GM23338 (cell line): ENCODE data around the gene CSTF2T. TPM values are rescaled to one million over a fixed set of nuclear protein-coding genes. Genes with fewer than 3 reads are reported as not detected.

Source experiments
- ATAC-seq: fragments of 200-7000 bp; cut with Tn5 transposase; 3 replicates; pipeline ENCODE4 v1.9.1; 2020
- DNase-seq: peaks from one replicate; pipeline ENCODE4 v3.0.0-alpha.2; 2015; ENCODE audit warnings: low spot score
- H2AFZ ChIP-seq: fragments of 200-600 bp; sonication (generic); 2 replicates; pipeline ENCODE4 v1.8.0; 2016; ENCODE audit warnings: antibody characterized with exemption, mild to moderate bottlenecking, moderate library complexity
- H3F3A ChIP-seq: fragments of 200-600 bp; sonication (generic); replicated peaks from 2 replicates; pipeline ENCODE4 v1.8.0; 2017; ENCODE audit warnings: antibody characterized with exemption, mixed run types, low read depth
- H3K27ac ChIP-seq: fragments of 200-600 bp; sonication (generic); 2 replicates; pipeline ENCODE4 v1.6.1; 2016; ENCODE audit warnings: low read depth
- H3K27me3 ChIP-seq: fragments of 200-600 bp; sonication (generic); 2 replicates; pipeline ENCODE4 v1.8.0; 2016; ENCODE audit warnings: mild to moderate bottlenecking, mixed run types, moderate library complexity; ENCODE audit not compliant: insufficient read depth
- H3K36me3 ChIP-seq: fragments of 200-600 bp; sonication (generic); 2 replicates; pipeline ENCODE4 v1.8.0; 2016; ENCODE audit warnings: mild to moderate bottlenecking; ENCODE audit not compliant: insufficient read depth
- H3K4me1 ChIP-seq: fragments of 200-600 bp; sonication (generic); 2 replicates; pipeline ENCODE4 v1.8.0; 2016; ENCODE audit warnings: mild to moderate bottlenecking, moderate library complexity; ENCODE audit not compliant: insufficient read depth
- H3K4me2 ChIP-seq: fragments of 200-600 bp; sonication (generic); 2 replicates; pipeline ENCODE4 v1.7.1; 2017; ENCODE audit warnings: mixed run types
- H3K4me3 ChIP-seq: fragments of 200-600 bp; sonication (generic); 2 replicates; pipeline ENCODE4 v1.6.1; 2016; ENCODE audit warnings: mixed run types
- H3K79me2 ChIP-seq: fragments of 200-600 bp; sonication (generic); replicated peaks from 2 replicates; pipeline ENCODE4 v1.8.0; 2017; ENCODE audit warnings: mild to moderate bottlenecking; ENCODE audit not compliant: insufficient read depth
- H3K9me2 ChIP-seq: fragments of 200-600 bp; sonication (generic); 2 replicates; pipeline ENCODE4 v1.8.0; 2017; ENCODE audit not compliant: insufficient read depth
- H4K20me1 ChIP-seq: fragments of 200-600 bp; sonication (generic); replicated peaks from 2 replicates; pipeline ENCODE4 v1.8.0; 2017; ENCODE audit warnings: mild to moderate bottlenecking; ENCODE audit not compliant: insufficient read depth
- H3K27ac Mint-ChIP-seq: 2 replicates; pipeline ENCODE4 v1.8.0; 2020; ENCODE audit warnings: inconsistent platforms, mild to moderate bottlenecking, moderate library complexity, mixed read lengths
- H3K27me3 Mint-ChIP-seq: 3 replicates; pipeline ENCODE4 v1.8.0; 2022; ENCODE audit warnings: low read depth, mild to moderate bottlenecking, moderate library complexity, mixed read lengths, inconsistent platforms; ENCODE audit not compliant: insufficient read depth, poor library complexity
- H3K36me3 Mint-ChIP-seq: 3 replicates; pipeline ENCODE4 v1.8.0; 2021; ENCODE audit warnings: low read depth, mild to moderate bottlenecking, inconsistent platforms, moderate library complexity, mixed read lengths
- H3K4me1 Mint-ChIP-seq: 3 replicates; pipeline ENCODE4 v1.8.0; 2020; ENCODE audit warnings: mild to moderate bottlenecking, inconsistent platforms, mixed read lengths
- H3K4me3 Mint-ChIP-seq: 3 replicates; pipeline ENCODE4 v1.8.0; 2021; ENCODE audit warnings: moderate library complexity, mild to moderate bottlenecking, inconsistent platforms, mixed read lengths
- H3K9me3 Mint-ChIP-seq: 3 replicates; pipeline ENCODE4 v1.8.0; 2020; ENCODE audit warnings: moderate library complexity, mild to moderate bottlenecking, inconsistent platforms, mixed read lengths
- CTCF ChIP-seq, 2 experiments: fragments of 200-600 bp in 1 of 2; sonication (generic) in 1 of 2; conservative IDR thresholded peaks; 2 replicates each; pipeline versions ENCODE4 v1.5.1 to v1.6.1; 2016 to 2017; ENCODE audit warnings: antibody characterized with exemption in 2 of 2, low read depth in 2 of 2, mild to moderate bottlenecking in 2 of 2, moderate library complexity in 1 of 2
- EZH2 ChIP-seq: fragments of 200-600 bp; sonication (generic); IDR thresholded peaks from one replicate; pipeline ENCODE4 v1.8.0; 2017; ENCODE audit warnings: antibody characterized with exemption, mild to moderate bottlenecking, low read depth; ENCODE audit not compliant: unreplicated experiment
- NANOG ChIP-seq: IDR thresholded peaks from 2 replicates; pipeline ENCODE4 v1.6.1; 2016; ENCODE audit warnings: antibody characterized with exemption, borderline replicate concordance
- POLR2AphosphoS5 ChIP-seq: IDR thresholded peaks from 2 replicates; pipeline ENCODE4 v1.6.1; 2016; ENCODE audit warnings: antibody characterized with exemption, low read depth
- ZNF462 ChIP-seq: fragments of 250-450 bp; sonication (Bioruptor Pico); IDR thresholded peaks from 2 replicates; pipeline ENCODE4 v1.5.0; 2020; ENCODE audit warnings: mild to moderate bottlenecking, moderate library complexity
- polyA plus RNA-seq: library from polyadenylated mRNA; unstranded; fragments of >200 nt; fragmentation: Nextera tagmentation; extraction: Ambion mirVana; gene quantifications from 2 replicates; pipeline ENCODE4 v1.2.1, GENCODE V29; 2016
- total RNA-seq: library from RNA; depleted of rRNA; stranded (reverse); fragments of >200 nt; shearing (Covaris generic); gene quantifications from 2 replicates; pipeline ENCODE4 v1.2.3, GENCODE V29; 2014

Gene CSTF2T
- total and polyA plus RNA-seq, 2 experiments from 2014 or later, result 9.8 to 31.9 TPM

DNA sequence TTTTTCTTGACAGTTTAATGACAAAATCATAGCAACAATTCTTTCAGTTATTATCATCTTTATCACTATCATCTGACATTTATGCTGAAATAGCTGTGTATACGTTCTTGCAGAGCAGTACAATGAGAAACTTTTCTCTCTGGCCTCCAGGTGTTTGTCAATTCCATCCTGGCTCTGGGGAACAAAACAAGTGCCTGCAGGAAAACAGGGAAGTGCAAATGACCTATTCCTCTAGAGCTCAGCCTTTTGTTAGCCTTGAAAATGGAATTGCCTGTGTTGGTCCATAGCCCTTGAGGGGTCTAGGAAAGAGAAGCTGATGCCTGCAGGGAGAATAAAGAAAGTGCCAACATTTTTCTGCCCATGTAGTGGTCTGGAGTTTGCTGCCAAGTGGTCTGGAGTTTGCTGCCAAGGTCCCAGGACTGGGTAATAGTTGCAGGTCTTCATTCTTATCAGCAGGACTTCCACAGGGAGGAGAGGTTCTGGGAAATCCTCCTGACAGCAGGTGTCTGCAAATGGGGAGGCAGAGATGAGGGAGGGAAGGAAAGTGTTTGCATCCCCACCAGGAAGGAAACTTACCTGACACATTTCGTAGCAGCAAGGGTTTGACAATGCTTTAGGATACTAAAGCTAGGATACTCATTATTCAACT, 10.1 kb upstream of the CSTF2T start:
- Histone ChIP-seq H4K20me1 (no peaks in the 10 kb centered on the region), H3K36me3 (no peaks in the 10 kb centered on the region), H3K4me1 (peaks cover 8% of the 10 kb centered on the region), H3F3A (no peaks in the 10 kb centered on the region), H3K9me2 (no peaks in the 10 kb centered on the region; the same call in 1 of the 2 replicates), H3K27ac (no peak overlapping the region), H2AFZ (no peak overlapping the region), H3K4me2 (no peak overlapping the region), H3K27me3 (no peaks in the 10 kb centered on the region), H3K4me3 (no peak overlapping the region), H3K79me2 (no peaks in the 10 kb centered on the region)
- no peak overlapping the region for H3K4me3 Mint-ChIP-seq
- no peaks in the 10 kb centered on the region for H3K27me3 Mint-ChIP-seq
- H3K36me3 Mint-ChIP-seq, result no peaks in the 10 kb centered on the region
- no peaks in the 10 kb centered on the region for H3K9me3 Mint-ChIP-seq
- H3K4me1 Mint-ChIP-seq, result peaks cover 17% of the 10 kb centered on the region
- DNase-seq (peak; percentile 38), ATAC-seq (peak; percentile 85)
- TF ChIP-seq CTCF (conservative IDR thresholded peaks at IDR 0.05; ENCODE audit: low read depth in 2 of 2), result no peak
- TF ChIP-seq EZH2, result no peak
- TF ChIP-seq ZNF462 (CRISPR knock-in tag), result peak; percentile 48; the same call in 1 of the 2 replicates
- TF ChIP-seq POLR2AphosphoS5, result no peak
- no peak for TF ChIP-seq NANOG
- H3K27ac Mint-ChIP-seq, result no peak overlapping the region
